Activated T-cell treated with anti-CD3 and anti-CD28 coated beads, Interleukin-2, amount 50 U/mL, for 1 hour (primary cell): ENCODE results near the gene TCF23.
"Not testable (repeated sequence)": the region's sequence is repeated elsewhere in the genome, so short reads cannot be mapped to it uniquely, and the experiment has no call there.

Source experiments
- DNase-seq: peaks from one replicate; pipeline ENCODE4 v3.0.0-alpha.2; 2020

The TCF23 gene

GRCh38 chr2:27191070-27191829 lies 42.4 kb downstream of the TCF23 start:
- no peak for DNase-seq

GRCh38 chr2:27194538-27195354 lies 45.9 kb downstream of the TCF23 start:
- DNase-seq = no peak

- DNase-seq = not testable (repeated sequence)
Measured at GRCh38 chr2:27195799-27196198, 47.0 kb downstream of the TCF23 start.

- DNase-seq = not testable (repeated sequence)
Measured at GRCh38 chr2:27198068-27198467, 49.3 kb downstream of the TCF23 start.

- DNase-seq = no peak
Measured at GRCh38 chr2:27198627-27199026, 49.8 kb downstream of the TCF23 start.

GRCh38 chr2:27199241-27199640 lies 50.4 kb downstream of the TCF23 start:
- no peak for DNase-seq

GRCh38 chr2:27201675-27202074 lies 52.9 kb downstream of the TCF23 start:
- no peak for DNase-seq

GRCh38 chr2:27202854-27203253 lies 54.0 kb downstream of the TCF23 start:
- no peak for DNase-seq

- no peak for DNase-seq
Measured at GRCh38 chr2:27203741-27204140, 54.9 kb downstream of the TCF23 start.

- DNase-seq = no peak
Measured at GRCh38 chr2:27204566-27204965, 55.8 kb downstream of the TCF23 start.

GRCh38 chr2:27205206-27205605 lies 56.4 kb downstream of the TCF23 start:
- no peak for DNase-seq

GRCh38 chr2:27206346-27206745 lies 57.5 kb downstream of the TCF23 start:
- no peak for DNase-seq
